Osteocyte (in vitro differentiated cells): Measurements from ENCODE around the gene PPP1R13B. TPM values are rescaled to one million over a fixed set of nuclear protein-coding genes. Genes with fewer than 3 reads are reported as not detected.

Experiments
- DNase-seq: peaks from one replicate; pipeline ENCODE4 v3.0.0; 2021; ENCODE audit warnings: mixed read lengths; ENCODE audit not compliant: unreplicated experiment; ENCODE audit errors: extremely low spot score
- H3K27ac Mint-ChIP-seq: one replicate; pipeline ENCODE4 v1.8.0; 2021; ENCODE audit warnings: mild to moderate bottlenecking, mixed read lengths; ENCODE audit not compliant: unreplicated experiment
- H3K27me3 Mint-ChIP-seq: one replicate; pipeline ENCODE4 v1.8.0; 2021; ENCODE audit warnings: mixed read lengths; ENCODE audit not compliant: unreplicated experiment
- H3K36me3 Mint-ChIP-seq: one replicate; pipeline ENCODE4 v1.8.0; 2021; ENCODE audit warnings: mixed read lengths; ENCODE audit not compliant: unreplicated experiment
- H3K4me1 Mint-ChIP-seq: one replicate; pipeline ENCODE4 v1.8.0; 2021; ENCODE audit warnings: mixed read lengths; ENCODE audit not compliant: unreplicated experiment
- H3K4me3 Mint-ChIP-seq: one replicate; pipeline ENCODE4 v1.8.0; 2021; ENCODE audit warnings: mild to moderate bottlenecking, moderate library complexity, mixed read lengths; ENCODE audit not compliant: unreplicated experiment
- H3K9me3 Mint-ChIP-seq: one replicate; pipeline ENCODE4 v1.8.0; 2021; ENCODE audit warnings: mixed read lengths; ENCODE audit not compliant: unreplicated experiment
- CTCF ChIP-seq: fragments of 200-600 bp; sonication (generic); IDR thresholded peaks from 2 replicates; pipeline ENCODE4 v1.5.0; 2021; ENCODE audit warnings: antibody characterized with exemption, mild to moderate bottlenecking, moderate library complexity
- total RNA-seq: library from RNA; stranded (reverse); gene quantifications from 2 replicates; pipeline ENCODE4 v1.2.1, GENCODE V29; 2021

Gene PPP1R13B
- total RNA-seq, 1 donor from 2014 or later: 7.9 TPM

DNA sequence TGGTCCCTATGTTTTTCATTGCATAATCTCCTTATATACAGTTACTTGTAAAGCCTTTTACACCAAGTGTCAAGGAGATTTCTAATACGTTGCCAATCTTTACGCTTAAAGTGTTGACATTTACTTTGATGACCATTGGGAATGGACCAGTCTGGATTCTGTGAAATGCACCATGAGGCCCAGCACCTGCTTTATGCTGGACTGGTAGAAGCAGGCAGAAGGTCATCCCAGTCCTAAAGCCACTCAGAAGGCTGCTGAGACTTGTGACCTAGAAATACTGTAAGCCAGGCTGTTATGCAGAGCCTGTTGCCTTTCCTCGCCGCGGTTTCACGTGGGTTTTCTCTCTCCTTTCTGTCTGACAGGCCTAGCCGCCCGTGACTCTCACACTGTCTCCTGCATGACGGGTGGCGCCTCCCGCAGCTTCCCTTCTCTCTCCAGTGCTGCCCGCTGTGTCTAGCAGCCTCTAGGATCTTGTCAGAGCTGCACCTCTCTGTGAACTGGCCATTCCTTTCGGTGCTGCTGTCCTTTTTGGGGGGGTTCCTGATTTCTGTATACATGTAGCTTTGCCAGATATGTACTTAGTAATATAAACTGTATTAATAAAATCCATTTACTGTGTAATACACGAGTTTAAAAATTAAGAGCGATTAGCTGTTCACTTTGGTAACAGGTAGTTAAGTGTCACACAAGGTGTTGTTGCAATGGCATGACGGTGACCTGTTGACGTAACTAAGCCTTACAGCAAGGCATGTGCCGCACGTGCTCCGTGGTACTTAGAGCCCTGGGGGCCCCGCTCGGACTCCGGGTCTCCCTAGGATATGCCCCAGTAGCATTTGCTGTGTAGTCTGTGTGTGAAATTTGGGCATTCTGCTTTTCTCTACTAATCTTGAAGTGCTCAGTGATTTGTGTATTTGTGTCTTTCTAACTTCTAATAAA is 161.8 kb downstream of the PPP1R13B start:
- H3K27ac Mint-ChIP-seq: peak overlapping the region; percentile 58
- no peak for TF ChIP-seq CTCF
- H3K36me3 Mint-ChIP-seq: peaks cover 60% of the 10 kb centered on the region
- DNase-seq: no peak
- no peaks in the 10 kb centered on the region for H3K27me3 Mint-ChIP-seq
- peaks cover 14% of the 10 kb centered on the region for H3K4me1 Mint-ChIP-seq
- H3K4me3 Mint-ChIP-seq: no peak overlapping the region
- no peaks in the 10 kb centered on the region for H3K9me3 Mint-ChIP-seq

DNA sequence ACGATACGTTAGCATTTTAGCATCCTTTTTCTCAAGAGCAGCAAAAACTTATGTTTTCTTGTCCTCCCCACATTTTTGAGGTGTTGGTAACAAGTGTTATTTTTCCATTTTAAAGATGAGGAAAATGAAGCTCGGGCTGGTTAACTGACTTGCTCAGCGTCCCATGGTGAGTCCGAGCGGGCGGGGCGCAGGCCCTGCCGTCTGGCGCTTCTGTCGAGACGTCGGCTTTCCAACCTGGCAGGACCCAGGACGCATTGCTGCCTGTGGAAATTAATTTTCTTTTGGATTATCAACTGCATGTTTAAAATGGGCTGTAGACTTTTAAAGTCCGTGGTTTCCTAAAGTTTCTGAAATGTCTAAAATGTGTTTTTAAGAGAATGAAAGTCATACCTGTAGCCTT is 162.5 kb downstream of the PPP1R13B start:
- Mint-ChIP-seq H3K27me3 (no peaks in the 10 kb centered on the region), H3K9me3 (no peaks in the 10 kb centered on the region), H3K4me1 (peaks cover 20% of the 10 kb centered on the region), H3K36me3 (peaks cover 60% of the 10 kb centered on the region), H3K27ac (no peak overlapping the region), H3K4me3 (no peak overlapping the region)
- DNase-seq: no peak
- TF ChIP-seq CTCF: no peak

DNA sequence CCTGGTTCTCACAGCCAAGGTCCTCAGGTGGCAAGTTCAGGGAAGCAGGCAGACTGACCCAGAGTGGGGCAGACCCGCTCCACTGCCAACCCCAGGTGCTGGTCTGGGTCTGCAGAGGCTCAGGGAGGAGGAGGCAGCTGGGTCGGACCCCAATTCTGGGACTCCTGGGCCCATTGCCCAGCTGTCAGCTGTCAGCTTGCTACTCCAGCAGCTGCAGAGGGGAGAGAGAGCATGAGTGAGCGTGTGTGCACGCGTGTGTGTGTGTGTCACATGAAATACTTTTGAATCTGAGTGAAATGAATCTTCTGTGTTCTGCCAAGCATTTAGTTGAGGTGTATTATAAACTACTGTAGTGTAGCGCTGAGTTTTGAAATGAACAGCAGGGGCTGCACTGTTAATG is 162.9 kb downstream of the PPP1R13B start:
- Mint-ChIP-seq H3K27me3 (no peaks in the 10 kb centered on the region), H3K9me3 (no peaks in the 10 kb centered on the region), H3K36me3 (peaks cover 61% of the 10 kb centered on the region), H3K4me1 (peaks cover 24% of the 10 kb centered on the region), H3K27ac (no peak overlapping the region), H3K4me3 (no peak overlapping the region)
- no peak for DNase-seq
- no peak for TF ChIP-seq CTCF

Other genes starting within 250 kb of the PPP1R13B start
- gene KLC1, start 218.4 kb downstream of the PPP1R13B start, total RNA-seq: 186 and 211 TPM in 2 replicates
- 7.5 and 7.9 TPM in 2 replicates for gene XRCC3, start 132.1 kb downstream of the PPP1R13B start, total RNA-seq
- 48.9 and 52.9 TPM in 2 replicates for gene ZFYVE21, start 131.8 kb downstream of the PPP1R13B start, total RNA-seq
- not detected in 2 replicates for gene TDRD9, start 80.9 kb upstream of the PPP1R13B start, total RNA-seq
- gene RD3L, start 95.0 kb upstream of the PPP1R13B start, total RNA-seq: not detected in 2 replicates
- gene ASPG, start 238.1 kb upstream of the PPP1R13B start, total RNA-seq: not detected in 2 replicates